AG04449 (cell line): ENCODE results near the gene SLC7A14.

Experiments
- CTCF ChIA-PET: fragments of 350-600 bp; formaldehyde crosslinking; extraction: SDS; loops from one replicate; lab custom pipeline; 2021; ENCODE audit warnings: antibody characterized with exemption; lab: Yijun Ruan, JAX
- POLR2A ChIA-PET: fragments of 400-600, 350-600 bp; formaldehyde crosslinking; extraction: SDS; loops from one replicate; lab custom pipeline; 2020; ENCODE audit warnings: antibody characterized with exemption, inconsistent platforms; lab: Yijun Ruan, JAX
- DNase-seq: peaks from one replicate; pipeline ENCODE4 v3.0.0-alpha.2; 2010; ENCODE audit warnings: low read depth, low spot score
- H3K4me3 ChIP-seq: 2 replicates; pipeline ENCODE4 v1.5.1; 2011; ENCODE audit warnings: low read depth, mild to moderate bottlenecking, control low read depth, low read length
- TF ChIP-seq, protein P1 (sequence below): IDR thresholded peaks from one replicate; pipeline ENCODE4 v1.5.1; 2011; ENCODE audit warnings: mild to moderate bottlenecking, moderate library complexity, low read length, control low read depth, inconsistent platforms; ENCODE audit not compliant: insufficient read depth; ENCODE audit errors: missing control alignments

SLC7A14 gene

DNA sequence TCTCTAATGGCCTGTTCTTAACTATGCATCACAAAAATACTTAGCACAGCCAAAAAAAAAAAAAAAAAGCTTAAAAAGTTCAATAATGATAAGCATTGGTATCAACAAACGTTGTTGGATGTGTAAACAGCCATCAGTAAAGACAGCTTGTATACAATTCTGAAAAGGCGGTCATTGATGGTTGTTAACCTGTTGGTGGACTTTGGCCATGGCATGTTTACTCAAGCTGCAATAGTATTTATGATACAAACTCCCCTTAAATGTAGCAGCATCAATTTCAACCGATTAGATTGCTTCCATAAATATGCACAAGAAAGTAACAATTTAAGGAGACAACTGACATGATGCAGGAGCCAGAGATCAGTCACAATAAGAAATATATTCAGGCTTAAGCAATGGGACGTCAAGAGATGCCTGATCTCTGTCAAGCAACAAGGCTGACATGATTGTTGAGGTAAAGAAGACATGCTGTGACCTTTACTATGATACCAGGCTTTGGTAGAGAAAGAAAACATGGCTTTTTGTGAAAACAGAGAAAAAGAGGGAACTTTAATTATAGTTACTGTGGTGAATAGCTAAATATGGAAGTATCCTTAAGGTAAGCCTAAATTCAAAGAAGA is 14.2 kb upstream of the SLC7A14 start:
- H3K4me3 ChIP-seq = no peak overlapping the region
- TF ChIP-seq, protein P1, sequence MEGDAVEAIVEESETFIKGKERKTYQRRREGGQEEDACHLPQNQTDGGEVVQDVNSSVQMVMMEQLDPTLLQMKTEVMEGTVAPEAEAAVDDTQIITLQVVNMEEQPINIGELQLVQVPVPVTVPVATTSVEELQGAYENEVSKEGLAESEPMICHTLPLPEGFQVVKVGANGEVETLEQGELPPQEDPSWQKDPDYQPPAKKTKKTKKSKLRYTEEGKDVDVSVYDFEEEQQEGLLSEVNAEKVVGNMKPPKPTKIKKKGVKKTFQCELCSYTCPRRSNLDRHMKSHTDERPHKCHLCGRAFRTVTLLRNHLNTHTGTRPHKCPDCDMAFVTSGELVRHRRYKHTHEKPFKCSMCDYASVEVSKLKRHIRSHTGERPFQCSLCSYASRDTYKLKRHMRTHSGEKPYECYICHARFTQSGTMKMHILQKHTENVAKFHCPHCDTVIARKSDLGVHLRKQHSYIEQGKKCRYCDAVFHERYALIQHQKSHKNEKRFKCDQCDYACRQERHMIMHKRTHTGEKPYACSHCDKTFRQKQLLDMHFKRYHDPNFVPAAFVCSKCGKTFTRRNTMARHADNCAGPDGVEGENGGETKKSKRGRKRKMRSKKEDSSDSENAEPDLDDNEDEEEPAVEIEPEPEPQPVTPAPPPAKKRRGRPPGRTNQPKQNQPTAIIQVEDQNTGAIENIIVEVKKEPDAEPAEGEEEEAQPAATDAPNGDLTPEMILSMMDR = no peak
- ChIA-PET POLR2A (no interaction called here), CTCF (interaction anchor here (1.2 to 2.0 kb wide), 2 partner anchors 10 to 16 kb away, joined by 3 to 5 read pairs; no protein-coding TSS in a partner anchor)
- DNase-seq = no peak

DNA sequence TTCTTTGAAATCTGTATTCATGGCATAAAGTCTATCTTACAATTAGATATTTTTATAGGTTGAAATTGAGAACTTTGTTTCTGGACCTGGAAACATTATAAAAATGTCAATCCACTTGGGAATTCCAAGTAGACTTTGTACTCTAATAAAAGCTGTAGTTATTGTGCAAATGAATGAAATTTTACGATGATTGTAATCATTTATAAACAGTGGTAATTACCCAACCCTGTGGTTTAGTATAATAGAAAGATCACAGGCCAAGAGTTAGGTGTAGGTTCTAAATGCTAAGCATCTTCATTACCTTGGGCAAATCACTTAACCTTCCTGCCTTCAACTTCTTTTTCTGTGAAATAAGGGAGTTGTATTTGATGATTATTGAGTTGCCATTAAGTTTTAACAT is 13.2 kb upstream of the SLC7A14 start:
- no peak overlapping the region for H3K4me3 ChIP-seq
- POLR2A ChIA-PET = no interaction called here
- TF ChIP-seq, protein P1 = no peak
- no peak for DNase-seq
- CTCF ChIA-PET = interaction anchor here (1.2 to 2.0 kb wide), 2 partner anchors 9 to 14 kb away, joined by 3 to 5 read pairs; no protein-coding TSS in a partner anchor

DNA sequence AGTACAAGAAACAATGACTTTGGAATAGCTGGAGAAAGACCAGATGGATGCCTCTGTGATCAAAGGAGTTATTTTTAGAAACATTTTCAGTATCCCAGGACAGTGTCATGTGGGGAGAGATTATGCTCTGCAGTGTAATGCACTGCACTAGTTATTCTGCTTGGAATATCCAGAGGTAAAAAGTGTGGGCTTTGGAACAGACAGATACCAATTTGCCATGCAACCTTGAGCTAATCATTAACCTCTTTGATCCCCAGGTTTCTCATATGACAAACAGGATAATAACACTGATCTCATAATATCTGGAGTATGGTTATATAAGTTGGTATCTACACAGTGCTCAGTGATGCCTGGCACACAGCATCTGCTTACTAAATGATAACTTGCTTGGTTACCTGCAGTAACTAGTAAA is 12.2 kb upstream of the SLC7A14 start:
- ChIA-PET CTCF (interaction anchor here (2.0 kb wide), 1 partner anchor 13 kb away, joined by 5 read pairs; no protein-coding TSS in a partner anchor), POLR2A (no interaction called here)
- TF ChIP-seq, protein P1 = no peak
- no peak for DNase-seq
- H3K4me3 ChIP-seq = no peak overlapping the region

DNA sequence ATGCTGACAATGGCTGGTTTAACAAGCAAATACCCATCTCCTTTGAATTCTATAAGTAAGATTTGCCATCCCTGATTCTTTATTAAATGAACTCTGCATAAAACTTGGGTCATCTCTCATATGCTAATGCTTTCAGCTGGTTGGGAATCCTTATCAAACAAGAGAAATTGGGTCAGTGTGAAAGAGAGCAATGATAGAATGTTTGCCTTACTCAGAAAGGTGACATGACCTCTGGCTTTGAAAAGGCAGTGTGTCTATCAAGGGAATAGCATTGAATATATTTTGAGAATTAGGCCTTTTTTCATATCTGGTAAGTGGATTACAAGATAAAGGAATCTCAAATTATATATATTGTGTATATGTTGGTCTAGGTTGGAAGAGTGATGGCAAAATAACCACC is 8.7 kb upstream of the SLC7A14 start:
- ChIA-PET CTCF (no interaction called here), POLR2A (no interaction called here)
- no peak for DNase-seq
- TF ChIP-seq, protein P1 = no peak
- H3K4me3 ChIP-seq = no peak overlapping the region

DNA sequence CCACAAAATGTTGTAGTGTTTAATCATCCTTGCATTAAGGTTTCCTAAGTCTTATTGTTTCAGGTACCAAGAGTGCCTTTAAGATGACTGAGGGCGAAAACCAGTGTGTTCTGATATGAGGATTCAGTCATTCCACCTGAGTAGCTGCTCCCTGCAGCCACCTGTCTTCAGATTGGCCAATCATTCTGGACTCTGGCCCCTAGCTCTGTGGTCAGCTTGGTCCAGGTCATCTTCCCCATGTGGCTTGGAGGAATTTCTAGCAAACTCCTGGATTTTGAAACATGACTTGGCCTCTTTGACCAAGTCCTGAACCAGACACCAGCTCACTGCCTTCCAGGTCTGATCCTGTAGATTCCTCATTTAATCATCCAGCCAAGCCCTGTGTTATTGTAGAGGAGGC is 7.8 kb upstream of the SLC7A14 start:
- H3K4me3 ChIP-seq = no peak overlapping the region
- TF ChIP-seq, protein P1 = no peak
- DNase-seq = no peak
- ChIA-PET POLR2A (no interaction called here), CTCF (interaction anchor here (1.2 kb wide), 1 partner anchor 9 kb away, joined by 3 read pairs; no protein-coding TSS in a partner anchor)

DNA sequence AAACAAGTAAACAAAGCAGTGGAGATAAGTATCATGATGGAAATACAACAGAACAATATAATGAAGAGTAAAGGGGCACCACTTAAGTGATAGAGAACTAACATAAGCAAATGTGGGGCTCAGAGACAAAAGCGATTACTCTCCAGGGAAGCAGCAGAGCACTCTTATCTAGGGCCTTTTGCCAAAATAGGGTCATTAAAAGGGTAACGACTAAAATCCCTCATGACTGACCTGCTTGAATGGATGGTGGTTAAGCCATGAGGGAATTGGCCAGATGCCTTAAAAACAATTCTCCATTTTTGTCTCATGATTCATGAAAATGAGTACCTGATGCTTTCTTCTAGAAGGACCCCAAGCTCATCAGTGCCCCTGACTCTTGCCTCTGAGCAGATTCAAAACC is 3.2 kb upstream of the SLC7A14 start:
- DNase-seq = no peak
- ChIA-PET CTCF (interaction anchor here (1.4 kb wide), 1 partner anchor 223 kb away, joined by 4 read pairs; no protein-coding TSS in a partner anchor), POLR2A (no interaction called here)
- TF ChIP-seq, protein P1 = no peak
- H3K4me3 ChIP-seq = no peak overlapping the region
